ENCODE data around the gene NFATC2.
"Not testable (repeated sequence)": the region's sequence is repeated elsewhere in the genome, so short reads cannot be mapped to it uniquely, and the experiment has no call there.

Gene NFATC2

GRCh38 chr20:51470499-51470820 is 72.1 kb downstream of the NFATC2 start:
- Histone ChIP-seq H3K27ac (ENCODE audit: low read depth, low read length) (no peak overlapping the region), H3K79me2 (ENCODE audit: control insufficient read depth, insufficient read depth, low read length, unreplicated experiment) (no peaks in the 10 kb centered on the region), H3K27me3 (ENCODE audit: insufficient read depth, low read length) (no peaks in the 10 kb centered on the region), H3K4me3 (ENCODE audit: low read depth, low read length) (no peak overlapping the region), H3K36me3 (ENCODE audit: insufficient read depth, low read length) (no peaks in the 10 kb centered on the region), H3K4me1 (ENCODE audit: control insufficient read depth, insufficient read depth, low read length, unreplicated experiment) (no peaks in the 10 kb centered on the region), H2AFZ (ENCODE audit: low read length, unreplicated experiment) (no peak overlapping the region)

- H3K4me1 ChIP-seq (ENCODE audit: control insufficient read depth, insufficient read depth, low read length, unreplicated experiment) = no peaks in the 10 kb centered on the region
- no peak overlapping the region for H2AFZ ChIP-seq (ENCODE audit: low read length, unreplicated experiment)
- no peaks in the 10 kb centered on the region for H3K36me3 ChIP-seq (ENCODE audit: insufficient read depth, low read length)
- H3K79me2 ChIP-seq (ENCODE audit: control insufficient read depth, insufficient read depth, low read length, unreplicated experiment) = no peaks in the 10 kb centered on the region
- H3K27ac ChIP-seq (ENCODE audit: low read depth, low read length) = no peak overlapping the region
- H3K27me3 ChIP-seq (ENCODE audit: insufficient read depth, low read length) = no peaks in the 10 kb centered on the region
- no peak overlapping the region for H3K4me3 ChIP-seq (ENCODE audit: low read depth, low read length)
Observed at GRCh38 chr20:51469578-51470498, 72.7 kb downstream of the NFATC2 start.

GRCh38 chr20:51469046-51469445 is 73.5 kb downstream of the NFATC2 start:
- H3K4me3 ChIP-seq (ENCODE audit: low read depth, low read length) = no peak overlapping the region
- no peaks in the 10 kb centered on the region for H3K79me2 ChIP-seq (ENCODE audit: control insufficient read depth, insufficient read depth, low read length, unreplicated experiment)
- no peaks in the 10 kb centered on the region for H3K36me3 ChIP-seq (ENCODE audit: insufficient read depth, low read length)
- H3K4me1 ChIP-seq (ENCODE audit: control insufficient read depth, insufficient read depth, low read length, unreplicated experiment) = no peaks in the 10 kb centered on the region
- H2AFZ ChIP-seq (ENCODE audit: low read length, unreplicated experiment) = no peak overlapping the region
- no peak overlapping the region for H3K27ac ChIP-seq (ENCODE audit: low read depth, low read length)
- H3K27me3 ChIP-seq (ENCODE audit: insufficient read depth, low read length) = no peaks in the 10 kb centered on the region

- Histone ChIP-seq H3K27me3 (ENCODE audit: insufficient read depth, low read length) (no peaks in the 10 kb centered on the region), H3K36me3 (ENCODE audit: insufficient read depth, low read length) (no peaks in the 10 kb centered on the region)
Observed at GRCh38 chr20:51468636-51469035, 73.9 kb downstream of the NFATC2 start.

GRCh38 chr20:51467956-51468626 is 74.4 kb downstream of the NFATC2 start:
- Histone ChIP-seq H3K36me3 (ENCODE audit: insufficient read depth, low read length) (no peaks in the 10 kb centered on the region), H3K4me1 (ENCODE audit: control insufficient read depth, insufficient read depth, low read length, unreplicated experiment) (peaks cover 2% of the 10 kb centered on the region), H3K27ac (ENCODE audit: low read depth, low read length) (no peak overlapping the region), H2AFZ (ENCODE audit: low read length, unreplicated experiment) (no peak overlapping the region), H3K4me3 (ENCODE audit: low read depth, low read length) (no peak overlapping the region), H3K27me3 (ENCODE audit: insufficient read depth, low read length) (no peaks in the 10 kb centered on the region), H3K79me2 (ENCODE audit: control insufficient read depth, insufficient read depth, low read length, unreplicated experiment) (no peaks in the 10 kb centered on the region)

More at GRCh38 chr20:51468636-51469035, 73.9 kb downstream of the NFATC2 start:
- Histone ChIP-seq H2AFZ (ENCODE audit: low read length, unreplicated experiment) (no peak overlapping the region), H3K4me1 (ENCODE audit: control insufficient read depth, insufficient read depth, low read length, unreplicated experiment) (no peaks in the 10 kb centered on the region), H3K27ac (ENCODE audit: low read depth, low read length) (no peak overlapping the region), H3K79me2 (ENCODE audit: control insufficient read depth, insufficient read depth, low read length, unreplicated experiment) (no peaks in the 10 kb centered on the region), H3K4me3 (ENCODE audit: low read depth, low read length) (no peak overlapping the region)

GRCh38 chr20:51463998-51464397 is 78.5 kb downstream of the NFATC2 start:
- H3K36me3 ChIP-seq (ENCODE audit: insufficient read depth, low read length) = no peaks in the 10 kb centered on the region
- no peak overlapping the region for H2AFZ ChIP-seq (ENCODE audit: low read length, unreplicated experiment)
- no peak overlapping the region for H3K4me3 ChIP-seq (ENCODE audit: low read depth, low read length)
- H3K79me2 ChIP-seq (ENCODE audit: control insufficient read depth, insufficient read depth, low read length, unreplicated experiment) = no peaks in the 10 kb centered on the region
- H3K4me1 ChIP-seq (ENCODE audit: control insufficient read depth, insufficient read depth, low read length, unreplicated experiment) = peaks cover 8% of the 10 kb centered on the region
- H3K27ac ChIP-seq (ENCODE audit: low read depth, low read length) = no peak overlapping the region
- no peaks in the 10 kb centered on the region for H3K27me3 ChIP-seq (ENCODE audit: insufficient read depth, low read length)

- no peak overlapping the region for H2AFZ ChIP-seq (ENCODE audit: low read length, unreplicated experiment)
- H3K79me2 ChIP-seq (ENCODE audit: control insufficient read depth, insufficient read depth, low read length, unreplicated experiment) = no peaks in the 10 kb centered on the region
- no peak overlapping the region for H3K4me3 ChIP-seq (ENCODE audit: low read depth, low read length)
- no peaks in the 10 kb centered on the region for H3K36me3 ChIP-seq (ENCODE audit: insufficient read depth, low read length)
- no peak overlapping the region for H3K27ac ChIP-seq (ENCODE audit: low read depth, low read length)
- H3K27me3 ChIP-seq (ENCODE audit: insufficient read depth, low read length) = no peaks in the 10 kb centered on the region
- peaks cover 8% of the 10 kb centered on the region for H3K4me1 ChIP-seq (ENCODE audit: control insufficient read depth, insufficient read depth, low read length, unreplicated experiment)
Observed at GRCh38 chr20:51463560-51463959, 79.0 kb downstream of the NFATC2 start.

- Histone ChIP-seq H2AFZ (ENCODE audit: low read length, unreplicated experiment) (no peak overlapping the region), H3K27ac (ENCODE audit: low read depth, low read length) (no peak overlapping the region), H3K4me1 (ENCODE audit: control insufficient read depth, insufficient read depth, low read length, unreplicated experiment) (peaks cover 8% of the 10 kb centered on the region), H3K79me2 (ENCODE audit: control insufficient read depth, insufficient read depth, low read length, unreplicated experiment) (no peaks in the 10 kb centered on the region), H3K4me3 (ENCODE audit: low read depth, low read length) (no peak overlapping the region), H3K36me3 (ENCODE audit: insufficient read depth, low read length) (no peaks in the 10 kb centered on the region), H3K27me3 (ENCODE audit: insufficient read depth, low read length) (no peaks in the 10 kb centered on the region)
Observed at GRCh38 chr20:51462566-51463276, 79.8 kb downstream of the NFATC2 start.

- H3K27ac ChIP-seq (ENCODE audit: low read depth, low read length); H3K79me2 ChIP-seq (ENCODE audit: control insufficient read depth, insufficient read depth, low read length, unreplicated experiment); H3K27me3 ChIP-seq (ENCODE audit: insufficient read depth, low read length); H2AFZ ChIP-seq (ENCODE audit: low read length, unreplicated experiment); H3K4me3 ChIP-seq (ENCODE audit: low read depth, low read length); H3K36me3 ChIP-seq (ENCODE audit: insufficient read depth, low read length): not testable (repeated sequence)
- peaks cover 12% of the 10 kb centered on the region for H3K4me1 ChIP-seq (ENCODE audit: control insufficient read depth, insufficient read depth, low read length, unreplicated experiment)
Observed at GRCh38 chr20:51461846-51462245, 80.7 kb downstream of the NFATC2 start.

GRCh38 chr20:51461306-51461705 is 81.2 kb downstream of the NFATC2 start:
- Histone ChIP-seq H3K36me3 (ENCODE audit: insufficient read depth, low read length) (no peaks in the 10 kb centered on the region), H3K4me1 (ENCODE audit: control insufficient read depth, insufficient read depth, low read length, unreplicated experiment) (peaks cover 14% of the 10 kb centered on the region), H3K27me3 (ENCODE audit: insufficient read depth, low read length) (no peaks in the 10 kb centered on the region), H3K79me2 (ENCODE audit: control insufficient read depth, insufficient read depth, low read length, unreplicated experiment) (no peaks in the 10 kb centered on the region), H3K27ac (ENCODE audit: low read depth, low read length) (no peak overlapping the region), H2AFZ (ENCODE audit: low read length, unreplicated experiment) (no peak overlapping the region), H3K4me3 (ENCODE audit: low read depth, low read length) (no peak overlapping the region)

Measured in ACC112 (cell line).